HepG2 (cell line): ENCODE results near the gene WDR54. TPM values are rescaled to one million over a fixed set of nuclear protein-coding genes. Genes with fewer than 3 reads are reported as not detected.

Experiments
- ADNP ChIP-seq: sonication (generic); formaldehyde crosslinking; IDR thresholded peaks from 2 replicates; pipeline ENCODE4 v1.4.0; 2020; ENCODE audit warnings: missing genetic modification reagents
- FOXO1 ChIP-seq: sonication (generic); formaldehyde crosslinking; IDR thresholded peaks from 2 replicates; pipeline ENCODE4 v1.4.0; 2020; ENCODE audit warnings: missing genetic modification reagents
- ISL2 ChIP-seq: sonication (generic); formaldehyde crosslinking; IDR thresholded peaks from 2 replicates; pipeline ENCODE4 v1.5.0; 2020; ENCODE audit warnings: missing genetic modification reagents
- MED8 ChIP-seq: sonication (generic); formaldehyde crosslinking; IDR thresholded peaks from 2 replicates; pipeline ENCODE4 v1.8.1; 2023; ENCODE audit warnings: mild to moderate bottlenecking, missing genetic modification reagents; ENCODE audit not compliant: insufficient replicate concordance
- ZKSCAN8 ChIP-seq: IDR thresholded peaks from 2 replicates; pipeline ENCODE4 v1.6.1; 2016; ENCODE audit warnings: borderline replicate concordance, missing genetic modification reagents, missing compliant biosample characterization
- ZNF160 ChIP-seq: sonication (generic); formaldehyde crosslinking; IDR thresholded peaks from 2 replicates; pipeline ENCODE4 v1.8.0; 2022; ENCODE audit warnings: mild to moderate bottlenecking, inconsistent platforms, missing genetic modification reagents
- ZNF777 ChIP-seq: sonication (generic); formaldehyde crosslinking; IDR thresholded peaks from 2 replicates; pipeline ENCODE4 v1.4.0; 2020; ENCODE audit warnings: missing genetic modification reagents
- polyA plus RNA-seq, 8 experiments: library from polyadenylated mRNA; depleted of rRNA in 3 of 8; stranded (reverse) in 7 of 8; unstranded in 1 of 8; fragments of >200 nt; fragmentation: Illumina TruSeq in 4 of 8; extraction: Trizol in 4 of 8; gene quantifications; 2 replicates each; pipeline versions ENCODE4 v1.2.1 to v1.2.3, GENCODE V29; 2011 to 2016; ENCODE audit warnings: low read depth in 4 of 8, missing spikeins in 1 of 8, mixed read lengths in 1 of 8; ENCODE audit not compliant: insufficient read depth in 1 of 8
- total RNA-seq, 5 experiments: library from RNA; depleted of rRNA; stranded (reverse); fragments of >200 nt; fragmentation: Illumina TruSeq; extraction: Trizol; gene quantifications; 2 replicates each; pipeline ENCODE4 v1.2.3, GENCODE V29; 2016; ENCODE audit warnings: low read depth in 1 of 5
- TF ChIP-seq, protein P1 (sequence below): sonication (generic); formaldehyde crosslinking; conservative IDR thresholded peaks from 2 replicates; pipeline ENCODE4 v1.8.0; 2022; ENCODE audit warnings: missing genetic modification reagents
- TF ChIP-seq, protein P2 (sequence below): sonication (generic); formaldehyde crosslinking; conservative IDR thresholded peaks from 2 replicates; pipeline ENCODE4 v1.8.1; 2023; ENCODE audit warnings: missing genetic modification reagents
- TF ChIP-seq, protein P3 (sequence below): sonication (generic); formaldehyde crosslinking; IDR thresholded peaks from 2 replicates; pipeline ENCODE4 v1.9.0; 2021; ENCODE audit warnings: missing genetic modification reagents, borderline replicate concordance
- TF ChIP-seq, protein P4 (sequence below): sonication (generic); formaldehyde crosslinking; conservative IDR thresholded peaks from 2 replicates; pipeline ENCODE4 v1.8.0; 2022; ENCODE audit warnings: low read depth, missing genetic modification reagents
- TF ChIP-seq, protein P5 (sequence below): sonication (generic); formaldehyde crosslinking; IDR thresholded peaks from 2 replicates; pipeline ENCODE4 v1.4.0; 2020; ENCODE audit warnings: mild to moderate bottlenecking, missing genetic modification reagents

The WDR54 gene
- total and polyA plus RNA-seq, 2 of the 13 experiments (the other 11 are each of a cell fraction or from before 2014, with no cell fraction given): 2.0 to 17.3 TPM

DNA sequence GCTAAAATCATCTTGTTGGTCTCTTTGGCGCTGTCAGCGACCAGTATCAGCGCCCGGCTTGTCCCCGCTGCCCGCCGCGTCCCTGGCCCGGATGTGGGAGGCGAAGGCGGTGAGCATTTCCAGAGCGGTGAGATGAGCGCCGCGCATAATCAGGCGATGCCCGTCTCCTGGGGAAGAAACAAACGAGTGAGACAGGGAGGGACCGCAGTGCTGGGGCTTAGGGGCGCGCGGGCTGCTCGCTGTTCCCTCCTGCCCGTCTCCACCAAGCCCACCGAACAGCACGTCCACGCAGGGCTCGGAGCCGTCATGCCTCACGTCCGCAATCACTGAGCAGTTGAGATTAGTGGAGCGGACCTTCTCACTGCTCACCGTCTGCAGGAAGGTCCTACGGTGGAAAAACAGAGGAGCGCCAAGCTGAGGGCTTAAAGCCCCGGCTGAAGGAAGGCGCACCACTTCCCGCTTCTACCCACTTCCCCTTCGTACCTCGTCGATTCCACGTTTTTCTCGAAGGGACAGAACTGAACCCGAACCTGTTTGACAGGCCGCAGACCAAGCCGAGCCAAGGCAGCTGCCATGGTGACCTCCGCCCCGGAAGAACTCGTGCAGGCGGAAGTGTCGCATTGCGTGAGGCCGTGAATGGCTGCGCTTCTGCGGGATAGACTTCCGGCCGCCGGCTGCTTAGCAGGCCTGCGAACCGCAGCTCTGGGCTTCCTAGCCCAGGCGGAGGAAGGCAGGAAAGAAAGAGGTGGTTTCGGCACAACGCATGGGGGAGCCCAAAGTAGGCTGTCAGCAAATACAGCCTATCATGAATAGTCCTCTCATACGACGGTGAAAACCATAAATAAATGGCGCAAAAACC is 50.8 kb downstream of the WDR54 start, which contains the start of gene MRPL53 (continued):
- peak; percentile 85; the same call in 1 of the 2 replicates for TF ChIP-seq FOXO1 (CRISPR knock-in tag)
- TF ChIP-seq ISL2 (CRISPR knock-in tag): peak; percentile 90
- TF ChIP-seq ZKSCAN8 (CRISPR knock-in tag): peak; percentile 73; the same call in 1 of the 2 replicates
- TF ChIP-seq, protein P1, sequence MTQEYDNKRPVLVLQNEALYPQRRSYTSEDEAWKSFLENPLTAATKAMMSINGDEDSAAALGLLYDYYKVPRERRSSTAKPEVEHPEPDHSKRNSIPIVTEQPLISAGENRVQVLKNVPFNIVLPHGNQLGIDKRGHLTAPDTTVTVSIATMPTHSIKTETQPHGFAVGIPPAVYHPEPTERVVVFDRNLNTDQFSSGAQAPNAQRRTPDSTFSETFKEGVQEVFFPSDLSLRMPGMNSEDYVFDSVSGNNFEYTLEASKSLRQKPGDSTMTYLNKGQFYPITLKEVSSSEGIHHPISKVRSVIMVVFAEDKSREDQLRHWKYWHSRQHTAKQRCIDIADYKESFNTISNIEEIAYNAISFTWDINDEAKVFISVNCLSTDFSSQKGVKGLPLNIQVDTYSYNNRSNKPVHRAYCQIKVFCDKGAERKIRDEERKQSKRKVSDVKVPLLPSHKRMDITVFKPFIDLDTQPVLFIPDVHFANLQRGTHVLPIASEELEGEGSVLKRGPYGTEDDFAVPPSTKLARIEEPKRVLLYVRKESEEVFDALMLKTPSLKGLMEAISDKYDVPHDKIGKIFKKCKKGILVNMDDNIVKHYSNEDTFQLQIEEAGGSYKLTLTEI (CRISPR knock-in tag): no peak
- TF ChIP-seq, protein P2, sequence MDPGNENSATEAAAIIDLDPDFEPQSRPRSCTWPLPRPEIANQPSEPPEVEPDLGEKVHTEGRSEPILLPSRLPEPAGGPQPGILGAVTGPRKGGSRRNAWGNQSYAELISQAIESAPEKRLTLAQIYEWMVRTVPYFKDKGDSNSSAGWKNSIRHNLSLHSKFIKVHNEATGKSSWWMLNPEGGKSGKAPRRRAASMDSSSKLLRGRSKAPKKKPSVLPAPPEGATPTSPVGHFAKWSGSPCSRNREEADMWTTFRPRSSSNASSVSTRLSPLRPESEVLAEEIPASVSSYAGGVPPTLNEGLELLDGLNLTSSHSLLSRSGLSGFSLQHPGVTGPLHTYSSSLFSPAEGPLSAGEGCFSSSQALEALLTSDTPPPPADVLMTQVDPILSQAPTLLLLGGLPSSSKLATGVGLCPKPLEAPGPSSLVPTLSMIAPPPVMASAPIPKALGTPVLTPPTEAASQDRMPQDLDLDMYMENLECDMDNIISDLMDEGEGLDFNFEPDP (CRISPR knock-in tag): peak; percentile 97; the same call in 1 of the 2 replicates
- peak; percentile 82; the same call in 1 of the 2 replicates for TF ChIP-seq ZNF777 (CRISPR knock-in tag)
- TF ChIP-seq, protein P3, sequence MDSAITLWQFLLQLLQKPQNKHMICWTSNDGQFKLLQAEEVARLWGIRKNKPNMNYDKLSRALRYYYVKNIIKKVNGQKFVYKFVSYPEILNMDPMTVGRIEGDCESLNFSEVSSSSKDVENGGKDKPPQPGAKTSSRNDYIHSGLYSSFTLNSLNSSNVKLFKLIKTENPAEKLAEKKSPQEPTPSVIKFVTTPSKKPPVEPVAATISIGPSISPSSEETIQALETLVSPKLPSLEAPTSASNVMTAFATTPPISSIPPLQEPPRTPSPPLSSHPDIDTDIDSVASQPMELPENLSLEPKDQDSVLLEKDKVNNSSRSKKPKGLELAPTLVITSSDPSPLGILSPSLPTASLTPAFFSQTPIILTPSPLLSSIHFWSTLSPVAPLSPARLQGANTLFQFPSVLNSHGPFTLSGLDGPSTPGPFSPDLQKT (CRISPR knock-in tag): no peak; the same call in 1 of the 2 replicates
- TF ChIP-seq, protein P4, sequence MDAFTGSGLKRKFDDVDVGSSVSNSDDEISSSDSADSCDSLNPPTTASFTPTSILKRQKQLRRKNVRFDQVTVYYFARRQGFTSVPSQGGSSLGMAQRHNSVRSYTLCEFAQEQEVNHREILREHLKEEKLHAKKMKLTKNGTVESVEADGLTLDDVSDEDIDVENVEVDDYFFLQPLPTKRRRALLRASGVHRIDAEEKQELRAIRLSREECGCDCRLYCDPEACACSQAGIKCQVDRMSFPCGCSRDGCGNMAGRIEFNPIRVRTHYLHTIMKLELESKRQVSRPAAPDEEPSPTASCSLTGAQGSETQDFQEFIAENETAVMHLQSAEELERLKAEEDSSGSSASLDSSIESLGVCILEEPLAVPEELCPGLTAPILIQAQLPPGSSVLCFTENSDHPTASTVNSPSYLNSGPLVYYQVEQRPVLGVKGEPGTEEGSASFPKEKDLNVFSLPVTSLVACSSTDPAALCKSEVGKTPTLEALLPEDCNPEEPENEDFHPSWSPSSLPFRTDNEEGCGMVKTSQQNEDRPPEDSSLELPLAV (CRISPR knock-in tag): no peak; the same call in 1 of the 2 replicates
- no peak for TF ChIP-seq ADNP (CRISPR knock-in tag)
- TF ChIP-seq, protein P5, sequence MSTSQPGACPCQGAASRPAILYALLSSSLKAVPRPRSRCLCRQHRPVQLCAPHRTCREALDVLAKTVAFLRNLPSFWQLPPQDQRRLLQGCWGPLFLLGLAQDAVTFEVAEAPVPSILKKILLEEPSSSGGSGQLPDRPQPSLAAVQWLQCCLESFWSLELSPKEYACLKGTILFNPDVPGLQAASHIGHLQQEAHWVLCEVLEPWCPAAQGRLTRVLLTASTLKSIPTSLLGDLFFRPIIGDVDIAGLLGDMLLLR (CRISPR knock-in tag): peak; percentile 94
- TF ChIP-seq MED8 (CRISPR knock-in tag): peak; percentile 90
- peak; percentile 91 for TF ChIP-seq ZNF160
